Pancreas (tissue), 10 donors: ENCODE measurements around the gene PLCH2. TPM values are rescaled to one million over a fixed set of nuclear protein-coding genes. Genes with fewer than 3 reads are reported as not detected.

Experiments used
- ATAC-seq, 4 donors: fragments of 200-7000 bp; cut with Tn5 transposase; one replicate each; pipeline versions ENCODE4 v1.8.0 to v1.9.1; 2020; ENCODE audit warnings: mild to moderate bottlenecking in 4 of 4, moderate library complexity in 4 of 4
- DNase-seq, 6 donors: peaks; one replicate each; pipeline ENCODE4 v3.0.0-alpha.2; 2020
- FAIRE-seq: peaks from 2 replicates; lab custom pipeline; 2012; peaks lifted over from hg19 to GRCh38; lab: Jason Lieb, UNC
- H3K27ac ChIP-seq, 4 donors: fragments of 200-600 bp; sonication (generic); 1 replicate in 3 of 4; 2 replicates in 1 of 4; pipeline versions ENCODE4 v1.5.0 to v1.8.0; 2020
- H3K27me3 ChIP-seq, 4 donors: fragments of 200-600 bp; one replicate each; pipeline ENCODE4 v1.8.0; 2021
- H3K36me3 ChIP-seq, 3 donors: fragments of 200-600 bp; sonication (generic) in 1 of 3; one replicate each; pipeline versions ENCODE4 v1.5.0 to v1.8.0; 2020 to 2021
- H3K4me1 ChIP-seq, 3 donors: fragments of 200-600 bp; one replicate each; pipeline ENCODE4 v1.8.0; 2021
- H3K4me3 ChIP-seq, 4 donors: fragments of 200-600 bp; sonication (generic) in 2 of 4; one replicate each; pipeline versions ENCODE4 v1.5.0 to v1.8.0; 2020 to 2021
- H3K9me3 ChIP-seq, 4 donors: fragments of 200-600 bp; one replicate each; pipeline ENCODE4 v1.8.0; 2021
- CTCF ChIP-seq, 4 donors: fragments of 200-600 bp; sonication (generic) in 3 of 4; IDR thresholded peaks; one replicate each; pipeline versions ENCODE4 v1.5.0 to v1.8.0; 2021; ENCODE audit warnings: antibody characterized with exemption in 4 of 4
- WGBS, 2 donors: extraction: QIAGEN DNeasy Blood & Tissue Kit; methylation state at CpG; one replicate each; pipeline ENCODE4 v1.1.7; 2013; 5-methylcytosine and 5-hydroxymethylcytosine counted together
- intact Hi-C, 3 donors: fragments of 100-400 bp; cut with DNase I; formaldehyde crosslinking; loops; one replicate each; pipeline versions ENCODE4 v1.11.1 to v1.14.2; 2022
- polyA plus RNA-seq, 2 donors: library from polyadenylated mRNA; stranded (reverse); fragments of 200-250 nt; gene quantifications; one replicate each; pipeline ENCODE4 v1.2.3, GENCODE V29; 2013
- total RNA-seq, 6 donors: library from RNA; stranded (reverse); fragmentation: NEBNext Ultra II Directional in 4 of 6; extraction: Animal tissue kit (Norgen Biotek cat#: 25700) in 4 of 6; gene quantifications; one replicate each; pipeline versions ENCODE4 v1.2.1 to v1.2.4, GENCODE V29; 2021 to 2023
- donor health status: healthy with polysubstance abuse.
- donor health status: DM: no; HTN: no; CAD: no; lungs with moderate emphysema.
- donor health status: DM: no; HTN: no; CAD: no.
- donor health status: control.
- donor health status: control.
- donor health status: Bipolar disorder and iron deficiency.
- donor health status: DM: yes; HTN: yes; CAD: no.
- donor health status: DM: no; HTN: no; CAD: no.
- donor health status: DM: no; HTN: no; CAD: no.
- donor health status: DM: yes; HTN: yes; CAD: no.

PLCH2 gene
- total and polyA plus RNA-seq, 8 donors: 0.79 to 163 (median 3.3) TPM

GRCh38 chr1:2493218-2493617 lies 17.1 kb downstream of the PLCH2 start:
- intact Hi-C loops: no loop called here
- no peaks in the 10 kb centered on the region for H3K4me1 ChIP-seq
- 45 to 55% methylated on average over 19 of the region's 19 CpGs for WGBS, 2 donors
- ATAC-seq: no peak
- no peak overlapping the region for H3K4me3 ChIP-seq
- no peaks in the 10 kb centered on the region for H3K9me3 ChIP-seq
- H3K27me3 ChIP-seq: no peaks in the 10 kb centered on the region
- no peak for DNase-seq
- no peak for TF ChIP-seq CTCF (IDR thresholded peaks at IDR 0.05)
- no peak overlapping the region for H3K27ac ChIP-seq
- H3K36me3 ChIP-seq: no peaks in the 10 kb centered on the region
- no peak for FAIRE-seq

- FAIRE-seq (no peak), DNase-seq (no peak), ATAC-seq (no peak)
- H3K27ac ChIP-seq: no peak overlapping the region
- 59 to 71% methylated on average over 24 of the region's 24 CpGs for WGBS, 2 donors
- no peaks in the 10 kb centered on the region for H3K36me3 ChIP-seq
- no peaks in the 10 kb centered on the region for H3K4me1 ChIP-seq
- intact Hi-C loops: no loop called here
- TF ChIP-seq CTCF (IDR thresholded peaks at IDR 0.05): no peak
- H3K9me3 ChIP-seq: no peaks in the 10 kb centered on the region
- no peak overlapping the region for H3K4me3 ChIP-seq
- H3K27me3 ChIP-seq: no peaks in the 10 kb centered on the region
Observed at GRCh38 chr1:2493691-2494322, 17.7 kb downstream of the PLCH2 start.

GRCh38 chr1:2494323-2494693 lies 18.2 kb downstream of the PLCH2 start:
- TF ChIP-seq CTCF (IDR thresholded peaks at IDR 0.05): no peak
- no peak for ATAC-seq
- no peak for DNase-seq
- H3K36me3 ChIP-seq: no peaks in the 10 kb centered on the region
- no peaks in the 10 kb centered on the region for H3K27me3 ChIP-seq
- no peak overlapping the region for H3K27ac ChIP-seq
- FAIRE-seq: no peak
- H3K4me3 ChIP-seq: no peak overlapping the region
- intact Hi-C loops: no loop called here
- 46 to 61% methylated on average over 19 of the region's 19 CpGs for WGBS, 2 donors
- no peaks in the 10 kb centered on the region for H3K4me1 ChIP-seq
- no peaks in the 10 kb centered on the region for H3K9me3 ChIP-seq

GRCh38 chr1:2495026-2495425 lies 18.9 kb downstream of the PLCH2 start:
- Histone ChIP-seq H3K36me3 (no peaks in the 10 kb centered on the region), H3K4me1 (no peaks in the 10 kb centered on the region), H3K27ac (no peak overlapping the region), H3K9me3 (no peaks in the 10 kb centered on the region), H3K4me3 (no peak overlapping the region), H3K27me3 (no peaks in the 10 kb centered on the region)
- intact Hi-C loops: no loop called here
- DNase-seq: no peak
- no peak for FAIRE-seq
- ATAC-seq: no peak
- 56 to 66% methylated on average over 9 to 12 of the region's 12 CpGs for WGBS, 2 donors
- TF ChIP-seq CTCF (IDR thresholded peaks at IDR 0.05): no peak

- Histone ChIP-seq H3K36me3 (no peaks in the 10 kb centered on the region), H3K27ac (no peak overlapping the region), H3K4me3 (no peak overlapping the region), H3K27me3 (no peaks in the 10 kb centered on the region), H3K4me1 (no peaks in the 10 kb centered on the region), H3K9me3 (no peaks in the 10 kb centered on the region)
- 89% methylated on average over 12 of the region's 12 CpGs for WGBS, 2 donors
- TF ChIP-seq CTCF (IDR thresholded peaks at IDR 0.05): no peak
- intact Hi-C loops: no loop called here
- DNase-seq (no peak), FAIRE-seq (no peak), ATAC-seq (no peak)
Observed at GRCh38 chr1:2495546-2495945, 19.5 kb downstream of the PLCH2 start.
